HepG2 (cell line): Measurements from ENCODE around the gene SULT2A1. TPM values are rescaled to one million over a fixed set of nuclear protein-coding genes. Genes with fewer than 3 reads are reported as not detected.

Source experiments
- polyA plus RNA-seq, 8 experiments: library from polyadenylated mRNA; depleted of rRNA in 3 of 8; stranded (reverse) in 7 of 8; unstranded in 1 of 8; fragments of >200 nt; fragmentation: Illumina TruSeq in 4 of 8; extraction: Trizol in 4 of 8; gene quantifications; 2 replicates each; pipeline versions ENCODE4 v1.2.1 to v1.2.3, GENCODE V29; 2011 to 2016; ENCODE audit warnings: low read depth in 4 of 8, missing spikeins in 1 of 8, mixed read lengths in 1 of 8; ENCODE audit not compliant: insufficient read depth in 1 of 8
- total RNA-seq, 5 experiments: library from RNA; depleted of rRNA; stranded (reverse); fragments of >200 nt; fragmentation: Illumina TruSeq; extraction: Trizol; gene quantifications; 2 replicates each; pipeline ENCODE4 v1.2.3, GENCODE V29; 2016; ENCODE audit warnings: low read depth in 1 of 5

SULT2A1 gene
- total and polyA plus RNA-seq, 2 of the 13 experiments (the other 11 are each of a cell fraction or from before 2014, with no cell fraction given) = 137 to 193 TPM

Other genes with a start within 250 kb of the SULT2A1 start
- gene EHD2, start 172.9 kb downstream of the SULT2A1 start, total RNA-seq (2016; rRNA removed; fragmentation: Illumina TruSeq; extraction: Trizol) = 0.08 and 0.09 TPM in 2 replicates
- 0.28 and 0.33 TPM in 2 replicates for gene EHD2, start 172.9 kb downstream of the SULT2A1 start, polyA plus RNA-seq (2011; rRNA removed)
- 44.2 and 53.9 TPM in 2 replicates for gene NOP53, start 140.8 kb downstream of the SULT2A1 start, total RNA-seq (2016; rRNA removed; fragmentation: Illumina TruSeq; extraction: Trizol)
- gene NOP53, start 140.8 kb downstream of the SULT2A1 start, polyA plus RNA-seq (2011; rRNA removed) = 137 and 141 TPM in 2 replicates
- 57.0 and 64.7 TPM in 2 replicates for gene SELENOW, start 107.6 kb downstream of the SULT2A1 start, total RNA-seq (2016; rRNA removed; fragmentation: Illumina TruSeq; extraction: Trizol)
- gene SELENOW, start 107.6 kb downstream of the SULT2A1 start, polyA plus RNA-seq (2011; rRNA removed) = 50.3 and 55.8 TPM in 2 replicates
- not detected in 2 replicates for gene TPRX1, start 81.8 kb downstream of the SULT2A1 start, total RNA-seq (2016; rRNA removed; fragmentation: Illumina TruSeq; extraction: Trizol)
- gene TPRX1, start 81.8 kb downstream of the SULT2A1 start, polyA plus RNA-seq (2011; rRNA removed) = not detected in 2 replicates
- not detected in 2 replicates for gene CRX, start 64.4 kb downstream of the SULT2A1 start, total RNA-seq (2016; rRNA removed; fragmentation: Illumina TruSeq; extraction: Trizol)
- gene CRX, start 64.4 kb downstream of the SULT2A1 start, polyA plus RNA-seq (2011; rRNA removed) = not detected in 2 replicates
- not detected in 2 replicates for gene TPRX2, start 27.1 kb downstream of the SULT2A1 start, total RNA-seq (2016; rRNA removed; fragmentation: Illumina TruSeq; extraction: Trizol)
- not detected in 2 replicates for gene TPRX2, start 27.1 kb downstream of the SULT2A1 start, polyA plus RNA-seq (2011; rRNA removed)
- gene BSPH1, start 105.9 kb upstream of the SULT2A1 start, total RNA-seq (2016; rRNA removed; fragmentation: Illumina TruSeq; extraction: Trizol) = not detected in 2 replicates
- gene BSPH1, start 105.9 kb upstream of the SULT2A1 start, polyA plus RNA-seq (2011; rRNA removed) = not detected in 2 replicates
- not detected in 2 replicates for gene ELSPBP1, start 108.3 kb upstream of the SULT2A1 start, total RNA-seq (2016; rRNA removed; fragmentation: Illumina TruSeq; extraction: Trizol)
- not detected in 2 replicates for gene ELSPBP1, start 108.3 kb upstream of the SULT2A1 start, polyA plus RNA-seq (2011; rRNA removed)
- not detected in 2 replicates for gene CABP5, start 157.8 kb upstream of the SULT2A1 start, total RNA-seq (2016; rRNA removed; fragmentation: Illumina TruSeq; extraction: Trizol)
- gene CABP5, start 157.8 kb upstream of the SULT2A1 start, polyA plus RNA-seq (2011; rRNA removed) = not detected in 2 replicates
- gene PLA2G4C, start 224.5 kb upstream of the SULT2A1 start, total RNA-seq (2016; rRNA removed; fragmentation: Illumina TruSeq; extraction: Trizol) = 0.87 and 1.7 TPM in 2 replicates
- gene PLA2G4C, start 224.5 kb upstream of the SULT2A1 start, polyA plus RNA-seq (2011; rRNA removed) = 1.6 and 2.8 TPM in 2 replicates